ENCODE results near the gene TRPV3. TPM values are rescaled to one million over a fixed set of nuclear protein-coding genes. Genes with fewer than 3 reads are reported as not detected.

Gene TRPV3
- total RNA-seq, 1 donor from 2014 or later, result 0.16 TPM

GRCh38 chr17:3482852-3483251 is 74.8 kb downstream of the TRPV3 start:
- H3K79me2 ChIP-seq (ENCODE audit: insufficient read depth, low read length), result no peaks in the 10 kb centered on the region
- TF ChIP-seq EZH2 (IDR thresholded peaks at IDR 0.05; ENCODE audit: insufficient read depth, low read length) (no peak), CTCF (IDR thresholded peaks at IDR 0.05; ENCODE audit: insufficient read depth, low read depth, low read length) (no peak)

GRCh38 chr17:3479988-3480387 is 77.6 kb downstream of the TRPV3 start:
- DNase-seq (ENCODE audit: low read depth) (no peak), FAIRE-seq (no peak)
- Histone ChIP-seq H2AFZ (ENCODE audit: low read depth, low read length) (no peak overlapping the region), H3K4me2 (ENCODE audit: low read length) (no peak overlapping the region), H3K79me2 (ENCODE audit: insufficient read depth, low read length) (no peaks in the 10 kb centered on the region), H3K27me3 (ENCODE audit: insufficient read depth, low read length) (no peaks in the 10 kb centered on the region), H3K9ac (ENCODE audit: low read length) (no peak overlapping the region), H3K36me3 (ENCODE audit: insufficient read depth, low read length) (no peaks in the 10 kb centered on the region), H3K4me3 (ENCODE audit: insufficient read depth, low read depth, low read length) (no peak overlapping the region), H3K27ac (ENCODE audit: low read depth, low read length) (no peak overlapping the region), H3K9me3 (ENCODE audit: insufficient read depth, low read depth, low read length) (no peaks in the 10 kb centered on the region), H4K20me1 (ENCODE audit: insufficient read depth, low read length) (no peaks in the 10 kb centered on the region), H3K4me1 (ENCODE audit: insufficient read depth, low read length) (no peaks in the 10 kb centered on the region)
- H3K4me3 Mint-ChIP-seq (ENCODE audit: unreplicated experiment), result no peak overlapping the region
- peaks cover 5% of the 10 kb centered on the region for H3K27me3 Mint-ChIP-seq (ENCODE audit: low read depth, unreplicated experiment)
- TF ChIP-seq CTCF (IDR thresholded peaks at IDR 0.05; ENCODE audit: insufficient read depth, low read depth, low read length) (no peak), EZH2 (IDR thresholded peaks at IDR 0.05; ENCODE audit: insufficient read depth, low read length) (no peak)
- H3K36me3 Mint-ChIP-seq (ENCODE audit: low read depth, unreplicated experiment), result no peaks in the 10 kb centered on the region
- H3K4me1 Mint-ChIP-seq (ENCODE audit: low read depth, unreplicated experiment), result no peaks in the 10 kb centered on the region
- H3K27ac Mint-ChIP-seq (ENCODE audit: unreplicated experiment), result no peak overlapping the region
- H3K9me3 Mint-ChIP-seq (ENCODE audit: unreplicated experiment), result no peaks in the 10 kb centered on the region

More at GRCh38 chr17:3482852-3483251, 74.8 kb downstream of the TRPV3 start:
- Histone ChIP-seq H3K4me2 (ENCODE audit: low read length) (no peak overlapping the region), H3K36me3 (ENCODE audit: insufficient read depth, low read length) (no peaks in the 10 kb centered on the region), H3K9me3 (ENCODE audit: insufficient read depth, low read depth, low read length) (no peaks in the 10 kb centered on the region), H3K27me3 (ENCODE audit: insufficient read depth, low read length) (no peaks in the 10 kb centered on the region), H3K4me3 (ENCODE audit: insufficient read depth, low read depth, low read length) (no peak overlapping the region), H2AFZ (ENCODE audit: low read depth, low read length) (no peak overlapping the region), H4K20me1 (ENCODE audit: insufficient read depth, low read length) (no peaks in the 10 kb centered on the region), H3K4me1 (ENCODE audit: insufficient read depth, low read length) (no peaks in the 10 kb centered on the region), H3K27ac (ENCODE audit: low read depth, low read length) (no peak overlapping the region), H3K9ac (ENCODE audit: low read length) (no peak overlapping the region)
- FAIRE-seq, result no peak
- no peak overlapping the region for H3K4me3 Mint-ChIP-seq (ENCODE audit: unreplicated experiment)
- H3K36me3 Mint-ChIP-seq (ENCODE audit: low read depth, unreplicated experiment), result no peaks in the 10 kb centered on the region
- no peaks in the 10 kb centered on the region for H3K4me1 Mint-ChIP-seq (ENCODE audit: low read depth, unreplicated experiment)
- no peaks in the 10 kb centered on the region for H3K9me3 Mint-ChIP-seq (ENCODE audit: unreplicated experiment)
- H3K27ac Mint-ChIP-seq (ENCODE audit: unreplicated experiment), result no peak overlapping the region
- peaks cover 8% of the 10 kb centered on the region for H3K27me3 Mint-ChIP-seq (ENCODE audit: low read depth, unreplicated experiment)
- DNase-seq (ENCODE audit: low read depth), result no peak

GRCh38 chr17:3475812-3476610 is 81.6 kb downstream of the TRPV3 start, which contains the start of gene ASPA:
ASPA (plus strand) TSS chr17:3475997; CDS start chr17:3476160, 163 bp downstream.
- Histone ChIP-seq H2AFZ (ENCODE audit: low read depth, low read length) (no peak within 1 kb of the TSS), H3K36me3 (ENCODE audit: insufficient read depth, low read length) (no peaks in the 10 kb centered on the region), H3K4me2 (ENCODE audit: low read length) (no peak within 1 kb of the TSS), H3K4me3 (ENCODE audit: insufficient read depth, low read depth, low read length) (no peak within 1 kb of the TSS), H3K79me2 (ENCODE audit: insufficient read depth, low read length) (no peaks in the 10 kb centered on the region), H3K27ac (ENCODE audit: low read depth, low read length) (no peak within 1 kb of the TSS), H3K4me1 (ENCODE audit: insufficient read depth, low read length) (no peaks in the 10 kb centered on the region), H3K27me3 (ENCODE audit: insufficient read depth, low read length) (no peaks in the 10 kb centered on the region), H3K9ac (ENCODE audit: low read length) (no peak within 1 kb of the TSS), H4K20me1 (ENCODE audit: insufficient read depth, low read length) (no peaks in the 10 kb centered on the region), H3K9me3 (ENCODE audit: insufficient read depth, low read depth, low read length) (no peaks in the 10 kb centered on the region)
- H3K4me3 Mint-ChIP-seq (ENCODE audit: unreplicated experiment), result no peak within 1 kb of the TSS
- TF ChIP-seq CTCF (IDR thresholded peaks at IDR 0.05; ENCODE audit: insufficient read depth, low read depth, low read length) (no peak), EZH2 (IDR thresholded peaks at IDR 0.05; ENCODE audit: insufficient read depth, low read length) (no peak)
- DNase-seq (ENCODE audit: low read depth) (no peak), FAIRE-seq (no peak)
- H3K9me3 Mint-ChIP-seq (ENCODE audit: unreplicated experiment), result no peaks in the 10 kb centered on the region
- no peaks in the 10 kb centered on the region for H3K36me3 Mint-ChIP-seq (ENCODE audit: low read depth, unreplicated experiment)
- H3K27me3 Mint-ChIP-seq (ENCODE audit: low read depth, unreplicated experiment), result peaks cover 5% of the 10 kb centered on the region
- H3K4me1 Mint-ChIP-seq (ENCODE audit: low read depth, unreplicated experiment), result no peaks in the 10 kb centered on the region
- no peak within 1 kb of the TSS for H3K27ac Mint-ChIP-seq (ENCODE audit: unreplicated experiment)

All from astrocyte (in vitro differentiated cells and primary cell).